K562 (cell line): ENCODE results near the gene ANKRD44. TPM values are rescaled to one million over a fixed set of nuclear protein-coding genes. Genes with fewer than 3 reads are reported as not detected.

Experiments
- ATAC-seq: fragments of 200-7000 bp; cut with Tn5 transposase; 3 replicates; pipeline ENCODE4 v1.9.1; 2020; ENCODE audit warnings: moderate library complexity
- BruUV-seq: library from RNA; stranded (reverse); fragments of 400-500 nt; replicated peaks from 2 replicates; lab custom pipeline; 2021; lab: Mats Ljungman, UMichigan
- CTCF ChIA-PET: fragments of 300-600 bp; formaldehyde crosslinking; extraction: SDS; loops from one replicate; lab custom pipeline; 2021; ENCODE audit warnings: low intra/inter-chr PET ratio; lab: Yijun Ruan, JAX
- POLR2A ChIA-PET: fragments of 300-600, 350-650 bp; sonication (Branson Sonifier 250); formaldehyde crosslinking; extraction: SDS; loops from one replicate; lab custom pipeline; 2021; ENCODE audit warnings: antibody characterized with exemption, inconsistent platforms; lab: Yijun Ruan, JAX
- DNase-seq, 4 experiments: peaks; one replicate each; pipeline versions ENCODE4 v3.0.0 to v3.0.0-alpha.2; 2011 to 2018; ENCODE audit warnings: low spot score in 3 of 4, mixed read lengths in 3 of 4; ENCODE audit errors: extremely low read depth in 1 of 4
- FAIRE-seq: peaks from 2 replicates; lab custom pipeline; 2011; peaks lifted over from hg19 to GRCh38; lab: Jason Lieb, UNC
- H2AFZ ChIP-seq: 2 replicates; pipeline ENCODE4 v1.6.0; 2011; ENCODE audit warnings: low read depth, low read length, control low read depth, inconsistent platforms
- H3K27ac ChIP-seq: fragments of 200-600 bp; 3 replicates; pipeline ENCODE4 v1.8.0; 2011; ENCODE audit warnings: low read depth, mild to moderate bottlenecking, control low read depth, inconsistent platforms, low read length, moderate library complexity, mixed read lengths; ENCODE audit errors: extremely low read depth
- H3K27me3 ChIP-seq, 2 experiments: fragments of 300-600 bp in 1 of 2; 2 replicates in 1 of 2; 3 replicates in 1 of 2; pipeline versions ENCODE4 v1.6.0 to v1.8.0; 2011; ENCODE audit warnings: inconsistent platforms in 2 of 2, low read length in 2 of 2, mild to moderate bottlenecking in 1 of 2, mixed read lengths in 1 of 2, moderate library complexity in 1 of 2; ENCODE audit not compliant: control insufficient read depth in 2 of 2, insufficient read depth in 2 of 2
- H3K36me3 ChIP-seq: fragments of 300-600 bp; 3 replicates; pipeline ENCODE4 v1.8.0; 2011; ENCODE audit warnings: mild to moderate bottlenecking, low read length, inconsistent platforms; ENCODE audit not compliant: control insufficient read depth, insufficient read depth
- H3K4me1 ChIP-seq, 2 experiments: fragments of 200-600 bp in 1 of 2; replicated peaks in 1 of 2; 2 replicates in 1 of 2; 3 replicates in 1 of 2; pipeline versions ENCODE4 v1.5.1 to v1.8.0; 2011; ENCODE audit warnings: inconsistent platforms in 2 of 2, low read length in 2 of 2, mild to moderate bottlenecking in 1 of 2, mixed read lengths in 1 of 2, moderate library complexity in 1 of 2; ENCODE audit not compliant: control insufficient read depth in 2 of 2, insufficient read depth in 2 of 2
- H3K4me2 ChIP-seq: 2 replicates; pipeline ENCODE4 v1.6.1; 2011; ENCODE audit warnings: low read length, control low read depth, inconsistent platforms, mixed read lengths; ENCODE audit not compliant: insufficient read depth
- H3K4me3 ChIP-seq: fragments of 200-600 bp; sonication (generic), shearing (Covaris generic); 2 replicates; pipeline ENCODE4 v1.5.1; 2016; ENCODE audit warnings: control low read depth, inconsistent platforms
- H3K79me2 ChIP-seq: fragments of 200-600 bp; 3 replicates; pipeline ENCODE4 v1.8.0; 2011; ENCODE audit warnings: low read length, inconsistent platforms; ENCODE audit not compliant: control insufficient read depth, insufficient read depth
- H3K9ac ChIP-seq, 2 experiments: 2 replicates each; pipeline versions ENCODE4 v1.6.0 to v1.6.1; 2011; ENCODE audit warnings: low read depth in 2 of 2, low read length in 2 of 2, control low read depth in 1 of 2, inconsistent platforms in 1 of 2, mild to moderate bottlenecking in 1 of 2, mixed read lengths in 1 of 2; ENCODE audit not compliant: insufficient read depth in 1 of 2
- H3K9me1 ChIP-seq: one replicate; pipeline ENCODE4 v1.6.0; 2011; ENCODE audit warnings: inconsistent platforms, mild to moderate bottlenecking, low read length, moderate library complexity; ENCODE audit not compliant: control insufficient read depth, insufficient read depth
- H3K9me3 ChIP-seq: replicated peaks from 2 replicates; pipeline ENCODE4 v1.5.1; 2011; ENCODE audit warnings: low read depth, low read length, inconsistent platforms; ENCODE audit not compliant: control insufficient read depth, insufficient read depth
- H4K20me1 ChIP-seq: replicated peaks from 2 replicates; pipeline ENCODE4 v1.6.1; 2011; ENCODE audit warnings: low read length, inconsistent platforms, mixed read lengths; ENCODE audit not compliant: control insufficient read depth, insufficient read depth
- NRF1 ChIP-seq, 2 experiments: fragments of 450-650 bp; IDR thresholded peaks in 1 of 2; conservative IDR thresholded peaks in 1 of 2; 2 replicates each; pipeline ENCODE4 v1.6.1; 2014; ENCODE audit warnings: mild to moderate bottlenecking in 2 of 2
- SLC30A9 ChIP-seq: fragments of 250-450 bp; sonication (Bioruptor Pico); IDR thresholded peaks from 2 replicates; pipeline ENCODE4 v1.8.0; 2022; ENCODE audit warnings: mild to moderate bottlenecking, moderate library complexity
- SNIP1 ChIP-seq: fragments of 450-650 bp; IDR thresholded peaks from 2 replicates; pipeline ENCODE4 v1.7.1; 2017; ENCODE audit warnings: low read depth, mild to moderate bottlenecking
- ZNF224 ChIP-seq: sonication (generic); formaldehyde crosslinking; IDR thresholded peaks from 2 replicates; pipeline ENCODE4 v1.8.0; 2022; ENCODE audit warnings: mild to moderate bottlenecking, missing genetic modification reagents
- ZNF561 ChIP-seq: fragments of 450-650 bp; formaldehyde crosslinking; conservative IDR thresholded peaks from 2 replicates; pipeline ENCODE4 v1.4.0; 2020; ENCODE audit warnings: mild to moderate bottlenecking, moderate library complexity
- WGBS: fragments of 100-300 bp; shearing (Covaris generic); methylation state at CpG from one replicate; pipeline ENCODE4 v1.1.6; 2016; ENCODE audit warnings: low coverage, mixed read lengths; ENCODE audit not compliant: insufficient coverage; ENCODE audit errors: missing lambda C conversion rate; 5-methylcytosine and 5-hydroxymethylcytosine counted together
- in situ Hi-C: fragments of 300-500 bp; cut with MboI; formaldehyde crosslinking; loops from 4 replicates; pipeline ENCODE4 v1.15.0; 2018; ENCODE audit warnings: inconsistent platforms, mixed read lengths
- intact Hi-C: fragments of 100-400 bp; cut with micrococcal nuclease; formaldehyde crosslinking; loops from 2 replicates; pipeline ENCODE4 v1.14.2; 2022
- polyA plus RNA-seq, 8 experiments: library from polyadenylated mRNA; depleted of rRNA in 4 of 8; stranded (reverse) in 5 of 8; unstranded in 3 of 8; fragments of >200 nt; fragmentation: Nextera tagmentation in 2 of 8; fragmentation: Illumina TruSeq in 1 of 8; extraction: Ambion mirVana in 2 of 8; extraction: Trizol in 1 of 8; gene quantifications; 2 replicates each; pipeline versions ENCODE4 v1.2.1 to v1.2.3, GENCODE V29; 2011 to 2014; ENCODE audit warnings: inconsistent platforms in 1 of 8, missing spikeins in 1 of 8
- total RNA-seq, 7 experiments: library from RNA; depleted of rRNA in 6 of 7; stranded (reverse); fragments of >200 nt in 6 of 7; fragmentation: Illumina TruSeq in 2 of 7; extraction: Trizol in 2 of 7; gene quantifications; 2 replicates each; pipeline versions ENCODE4 v1.2.1 to v1.2.3, GENCODE V29; 2011 to 2021; ENCODE audit warnings: low replicate concordance in 1 of 7
- TF ChIP-seq, protein P1 (sequence below), 2 experiments: fragments of 450-650 bp in 1 of 2; sonication (generic) in 1 of 2; formaldehyde crosslinking in 1 of 2; IDR thresholded peaks; 2 replicates each; pipeline versions ENCODE4 v1.7.1 to v1.9.0; 2016 to 2022; ENCODE audit warnings: inconsistent platforms in 1 of 2, mild to moderate bottlenecking in 1 of 2, missing genetic modification reagents in 1 of 2
- TF ChIP-seq, protein P2 (sequence below): fragments of 250-450 bp; sonication (Bioruptor Pico); IDR thresholded peaks from 2 replicates; pipeline ENCODE4 v1.5.0; 2021; ENCODE audit warnings: mild to moderate bottlenecking, moderate library complexity
- TF ChIP-seq, protein P3 (sequence below): fragments of 250-450 bp; sonication (Bioruptor Pico); IDR thresholded peaks from 2 replicates; pipeline ENCODE4 v1.8.0; 2021; ENCODE audit warnings: moderate library complexity, mild to moderate bottlenecking, inconsistent platforms

ANKRD44 gene
- total and polyA plus RNA-seq, 9 of the 15 experiments (the other 6 are each of a cell fraction or from before 2014, with no cell fraction given), result 0.03 to 0.64 (median 0.07) TPM; not detected in 3

DNA sequence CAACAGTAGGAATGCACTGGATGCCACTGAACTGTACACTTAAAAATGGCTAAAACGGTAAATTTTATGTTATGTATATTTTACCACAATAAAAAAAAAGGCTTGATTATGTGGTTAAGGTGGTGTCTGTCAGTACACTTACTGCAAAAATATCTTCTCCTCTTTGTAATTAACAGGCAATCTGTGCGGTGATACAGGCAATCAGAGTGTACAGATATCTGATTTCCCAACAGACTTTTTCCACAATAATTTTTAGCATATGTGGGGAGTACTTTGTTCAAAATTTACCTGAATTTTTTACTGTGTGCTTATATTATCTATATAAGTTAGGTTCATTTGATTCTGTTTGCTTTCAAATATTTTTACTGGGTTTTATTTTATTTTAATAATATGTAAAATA, 209.1 kb downstream of the ANKRD44 start:
- no peak overlapping the region for H3K9ac ChIP-seq
- WGBS, result 0% methylated on average over 2 of the region's 2 CpGs
- no peak overlapping the region for H3K4me3 ChIP-seq
- in situ Hi-C loops, result no loop called here
- no peaks in the 10 kb centered on the region for H4K20me1 ChIP-seq
- H3K4me2 ChIP-seq, result no peak overlapping the region
- ChIA-PET POLR2A (no interaction called here), CTCF (no interaction called here)
- no peaks in the 10 kb centered on the region for H3K36me3 ChIP-seq
- intact Hi-C loops, result no loop called here
- peaks cover 0 to 3% of the 10 kb centered on the region in 2 experiments; a peak in 2 of 5 replicates for H3K27me3 ChIP-seq
- no peak overlapping the region for H2AFZ ChIP-seq
- H3K9me1 ChIP-seq, result no peaks in the 10 kb centered on the region
- no peaks in the 10 kb centered on the region for H3K4me1 ChIP-seq
- no peak for ATAC-seq
- FAIRE-seq, result no peak
- BruUV-seq, result no TSS peak
- H3K27ac ChIP-seq, result no peak overlapping the region
- no peak for TF ChIP-seq NRF1 (conservative IDR thresholded peaks at IDR 0.05 in 1 of 2, IDR thresholded peaks at IDR 0.05 in 1 of 2)
- TF ChIP-seq, protein P1, sequence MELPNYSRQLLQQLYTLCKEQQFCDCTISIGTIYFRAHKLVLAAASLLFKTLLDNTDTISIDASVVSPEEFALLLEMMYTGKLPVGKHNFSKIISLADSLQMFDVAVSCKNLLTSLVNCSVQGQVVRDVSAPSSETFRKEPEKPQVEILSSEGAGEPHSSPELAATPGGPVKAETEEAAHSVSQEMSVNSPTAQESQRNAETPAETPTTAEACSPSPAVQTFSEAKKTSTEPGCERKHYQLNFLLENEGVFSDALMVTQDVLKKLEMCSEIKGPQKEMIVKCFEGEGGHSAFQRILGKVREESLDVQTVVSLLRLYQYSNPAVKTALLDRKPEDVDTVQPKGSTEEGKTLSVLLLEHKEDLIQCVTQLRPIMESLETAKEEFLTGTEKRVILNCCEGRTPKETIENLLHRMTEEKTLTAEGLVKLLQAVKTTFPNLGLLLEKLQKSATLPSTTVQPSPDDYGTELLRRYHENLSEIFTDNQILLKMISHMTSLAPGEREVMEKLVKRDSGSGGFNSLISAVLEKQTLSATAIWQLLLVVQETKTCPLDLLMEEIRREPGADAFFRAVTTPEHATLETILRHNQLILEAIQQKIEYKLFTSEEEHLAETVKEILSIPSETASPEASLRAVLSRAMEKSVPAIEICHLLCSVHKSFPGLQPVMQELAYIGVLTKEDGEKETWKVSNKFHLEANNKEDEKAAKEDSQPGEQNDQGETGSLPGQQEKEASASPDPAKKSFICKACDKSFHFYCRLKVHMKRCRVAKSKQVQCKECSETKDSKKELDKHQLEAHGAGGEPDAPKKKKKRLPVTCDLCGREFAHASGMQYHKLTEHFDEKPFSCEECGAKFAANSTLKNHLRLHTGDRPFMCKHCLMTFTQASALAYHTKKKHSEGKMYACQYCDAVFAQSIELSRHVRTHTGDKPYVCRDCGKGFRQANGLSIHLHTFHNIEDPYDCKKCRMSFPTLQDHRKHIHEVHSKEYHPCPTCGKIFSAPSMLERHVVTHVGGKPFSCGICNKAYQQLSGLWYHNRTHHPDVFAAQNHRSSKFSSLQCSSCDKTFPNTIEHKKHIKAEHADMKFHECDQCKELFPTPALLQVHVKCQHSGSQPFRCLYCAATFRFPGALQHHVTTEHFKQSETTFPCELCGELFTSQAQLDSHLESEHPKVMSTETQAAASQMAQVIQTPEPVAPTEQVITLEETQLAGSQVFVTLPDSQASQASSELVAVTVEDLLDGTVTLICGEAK (IDR thresholded peaks at IDR 0.05), result no peak
- TF ChIP-seq, protein P1 (CRISPR knock-in tag; IDR thresholded peaks at IDR 0.05), result no peak
- TF ChIP-seq SNIP1, result no peak
- TF ChIP-seq, protein P2, sequence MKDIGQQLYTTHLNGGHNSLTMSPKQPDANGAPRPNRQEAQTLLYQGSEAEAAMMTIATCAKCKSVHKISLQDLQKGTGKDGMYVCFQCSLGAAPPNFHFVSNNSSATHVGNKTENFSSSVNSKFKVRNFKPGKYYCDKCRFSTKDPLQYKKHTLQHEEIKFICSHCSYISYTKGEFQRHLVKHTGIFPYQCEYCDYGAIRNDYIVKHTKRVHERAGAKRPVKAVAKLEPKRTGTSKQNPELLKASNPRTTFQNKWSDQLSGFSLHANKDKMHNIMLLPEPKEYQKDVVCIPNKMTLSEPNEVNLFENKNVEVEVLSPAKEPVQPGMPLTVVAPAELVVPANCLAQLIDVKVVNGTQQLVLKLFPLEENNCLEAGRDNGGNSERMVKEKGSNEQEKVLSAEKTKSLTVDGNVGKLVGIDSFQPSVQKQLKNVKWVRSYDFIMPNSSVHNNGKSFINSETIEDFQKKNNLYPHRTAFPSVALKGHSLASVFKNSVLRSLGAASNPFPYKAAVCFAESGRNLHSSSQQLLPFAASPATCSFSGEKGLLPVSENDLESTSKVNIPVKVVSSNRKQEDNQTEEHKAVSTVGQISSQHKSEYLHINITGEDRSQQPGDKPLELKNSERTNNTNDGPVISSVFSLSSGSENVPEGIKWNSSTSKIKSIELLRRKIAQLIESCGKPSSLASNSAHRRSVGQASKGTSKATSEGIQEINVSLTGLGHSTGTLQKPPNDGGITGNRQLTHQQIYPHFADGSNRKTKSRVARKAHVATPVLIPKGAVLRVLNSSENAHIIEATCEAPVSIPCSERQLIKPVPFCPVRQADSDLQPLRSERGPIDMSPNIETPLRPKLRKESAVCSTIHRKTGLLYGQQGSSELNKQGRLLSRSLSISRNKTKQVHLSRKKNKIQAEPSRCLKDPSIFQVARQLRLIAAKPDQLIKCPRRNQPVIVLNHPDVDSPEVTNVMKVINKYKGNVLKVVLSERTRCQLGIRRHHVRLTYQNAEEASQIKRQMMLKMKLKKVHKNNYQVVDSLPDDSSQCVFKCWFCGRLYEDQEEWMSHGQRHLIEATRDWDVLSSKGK (CRISPR knock-in tag), result no peak
- no peak for TF ChIP-seq ZNF224
- TF ChIP-seq SLC30A9 (CRISPR knock-in tag), result no peak
- TF ChIP-seq ZNF561 (CRISPR knock-in tag), result no peak
- TF ChIP-seq, protein P3, sequence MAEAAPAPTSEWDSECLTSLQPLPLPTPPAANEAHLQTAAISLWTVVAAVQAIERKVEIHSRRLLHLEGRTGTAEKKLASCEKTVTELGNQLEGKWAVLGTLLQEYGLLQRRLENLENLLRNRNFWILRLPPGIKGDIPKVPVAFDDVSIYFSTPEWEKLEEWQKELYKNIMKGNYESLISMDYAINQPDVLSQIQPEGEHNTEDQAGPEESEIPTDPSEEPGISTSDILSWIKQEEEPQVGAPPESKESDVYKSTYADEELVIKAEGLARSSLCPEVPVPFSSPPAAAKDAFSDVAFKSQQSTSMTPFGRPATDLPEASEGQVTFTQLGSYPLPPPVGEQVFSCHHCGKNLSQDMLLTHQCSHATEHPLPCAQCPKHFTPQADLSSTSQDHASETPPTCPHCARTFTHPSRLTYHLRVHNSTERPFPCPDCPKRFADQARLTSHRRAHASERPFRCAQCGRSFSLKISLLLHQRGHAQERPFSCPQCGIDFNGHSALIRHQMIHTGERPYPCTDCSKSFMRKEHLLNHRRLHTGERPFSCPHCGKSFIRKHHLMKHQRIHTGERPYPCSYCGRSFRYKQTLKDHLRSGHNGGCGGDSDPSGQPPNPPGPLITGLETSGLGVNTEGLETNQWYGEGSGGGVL (CRISPR knock-in tag), result no peak
- no peak for DNase-seq
- no peaks in the 10 kb centered on the region for H3K9me3 ChIP-seq
- no peaks in the 10 kb centered on the region for H3K79me2 ChIP-seq
